Osteoblast (primary cell): Measurements from ENCODE around the gene DPF1. TPM values are rescaled to one million over a fixed set of nuclear protein-coding genes. Genes with fewer than 3 reads are reported as not detected.
A peak's percentile ranks its signal among the peaks of the same experiment; 100 is the strongest.

ENCODE experiments used
- DNase-seq: peaks from one replicate; pipeline ENCODE4 v3.0.0; 2011; ENCODE audit warnings: low spot score, mixed read lengths; ENCODE audit not compliant: insufficient read length; ENCODE audit errors: missing footprints
- H2AFZ ChIP-seq: 2 replicates; pipeline ENCODE4 v1.6.0; 2011; ENCODE audit warnings: mild to moderate bottlenecking, low read length
- H3K27ac ChIP-seq: 2 replicates; pipeline ENCODE4 v1.5.1; 2011; ENCODE audit warnings: mild to moderate bottlenecking, low read depth, low read length, moderate library complexity
- H3K27me3 ChIP-seq: 2 replicates; pipeline ENCODE4 v1.6.0; 2012; ENCODE audit warnings: mild to moderate bottlenecking, control low read depth, inconsistent platforms, low read length, moderate library complexity; ENCODE audit not compliant: insufficient read depth
- H3K36me3 ChIP-seq: 2 replicates; pipeline ENCODE4 v1.5.1; 2011; ENCODE audit warnings: mild to moderate bottlenecking, low read length, control low read depth, moderate library complexity; ENCODE audit not compliant: insufficient read depth
- H3K4me1 ChIP-seq: 2 replicates; pipeline ENCODE4 v1.5.1; 2011; ENCODE audit warnings: mild to moderate bottlenecking, low read length, control low read depth, moderate library complexity; ENCODE audit not compliant: insufficient read depth
- H3K4me2 ChIP-seq: 2 replicates; pipeline ENCODE4 v1.6.0; 2011; ENCODE audit warnings: mild to moderate bottlenecking, low read length; ENCODE audit not compliant: insufficient read depth
- H3K4me3 ChIP-seq: fragments of 200-600 bp; sonication (generic); 3 replicates; pipeline ENCODE4 v1.5.1; 2012; ENCODE audit warnings: mild to moderate bottlenecking, low read length, inconsistent platforms; ENCODE audit not compliant: insufficient read depth
- H3K79me2 ChIP-seq: 2 replicates; pipeline ENCODE4 v1.6.0; 2012; ENCODE audit warnings: mild to moderate bottlenecking, low read length, control low read depth, inconsistent platforms; ENCODE audit not compliant: insufficient read depth
- H3K9me3 ChIP-seq: 2 replicates; pipeline ENCODE4 v1.5.1; 2011; ENCODE audit warnings: low read depth, low read length, control low read depth
- H4K20me1 ChIP-seq: 2 replicates; pipeline ENCODE4 v1.6.0; 2012; ENCODE audit warnings: mild to moderate bottlenecking, low read length, control low read depth; ENCODE audit not compliant: insufficient read depth
- small RNA-seq: library from RNA; depleted of rRNA; stranded (forward); fragments of <200 nt; gene quantifications from one replicate; pipeline ENCODE3, GENCODE V24; 2012
- total RNA-seq: library from RNA; depleted of rRNA; stranded (reverse); fragments of >200 nt; gene quantifications from 2 replicates; pipeline ENCODE4 v1.2.3, GENCODE V29; 2012
- TF ChIP-seq, protein P1 (sequence below): IDR thresholded peaks from 2 replicates; pipeline ENCODE4 v1.5.1; 2011; ENCODE audit warnings: mild to moderate bottlenecking, low read depth, low read length, moderate library complexity; ENCODE audit errors: extremely low read depth

Gene DPF1
- total RNA-seq, 1 donor, result 0.72 TPM

DNA sequence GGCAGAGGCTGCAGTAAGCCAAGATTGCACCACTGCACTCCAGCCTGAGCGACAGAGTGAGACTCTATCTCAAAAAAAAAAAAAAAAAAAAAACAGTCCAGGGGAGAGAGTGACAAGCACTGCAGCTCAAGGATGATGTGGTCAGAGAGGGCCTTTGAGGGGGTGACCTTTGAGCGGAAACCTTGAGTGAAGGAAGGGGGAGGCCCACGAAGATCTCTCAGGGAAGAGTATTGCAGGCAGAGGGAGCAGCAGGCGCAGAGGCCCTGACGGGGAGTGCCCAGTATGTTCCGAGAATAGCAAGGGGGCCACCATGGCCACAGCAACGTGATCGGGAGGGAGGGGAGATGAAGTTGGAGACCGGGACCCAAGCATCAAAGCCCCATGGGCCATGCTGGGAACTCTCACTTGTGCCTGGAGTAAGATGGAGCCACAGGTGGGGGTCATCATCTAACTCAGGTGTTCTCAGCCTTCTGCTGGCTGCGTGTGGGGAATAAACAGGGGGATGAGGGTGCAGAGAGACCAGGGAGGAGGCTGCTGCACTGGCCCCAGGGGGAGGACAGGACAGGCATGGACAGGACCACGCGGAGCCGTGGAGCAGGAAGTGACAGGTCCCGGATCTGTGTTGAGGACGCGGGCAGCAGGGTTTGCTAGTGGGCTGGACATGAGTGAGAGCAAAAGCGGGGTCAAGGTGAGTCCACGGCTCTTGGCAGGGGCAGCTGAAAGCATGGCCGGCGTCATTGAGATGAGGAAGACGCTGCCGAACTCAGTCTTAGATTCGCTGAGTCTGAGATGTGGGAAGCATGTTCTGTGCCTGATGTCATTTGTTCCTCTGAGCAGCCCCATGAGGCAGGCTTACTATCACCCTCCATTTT is 60.4 kb downstream of the DPF1 start:
- TF ChIP-seq, protein P1, sequence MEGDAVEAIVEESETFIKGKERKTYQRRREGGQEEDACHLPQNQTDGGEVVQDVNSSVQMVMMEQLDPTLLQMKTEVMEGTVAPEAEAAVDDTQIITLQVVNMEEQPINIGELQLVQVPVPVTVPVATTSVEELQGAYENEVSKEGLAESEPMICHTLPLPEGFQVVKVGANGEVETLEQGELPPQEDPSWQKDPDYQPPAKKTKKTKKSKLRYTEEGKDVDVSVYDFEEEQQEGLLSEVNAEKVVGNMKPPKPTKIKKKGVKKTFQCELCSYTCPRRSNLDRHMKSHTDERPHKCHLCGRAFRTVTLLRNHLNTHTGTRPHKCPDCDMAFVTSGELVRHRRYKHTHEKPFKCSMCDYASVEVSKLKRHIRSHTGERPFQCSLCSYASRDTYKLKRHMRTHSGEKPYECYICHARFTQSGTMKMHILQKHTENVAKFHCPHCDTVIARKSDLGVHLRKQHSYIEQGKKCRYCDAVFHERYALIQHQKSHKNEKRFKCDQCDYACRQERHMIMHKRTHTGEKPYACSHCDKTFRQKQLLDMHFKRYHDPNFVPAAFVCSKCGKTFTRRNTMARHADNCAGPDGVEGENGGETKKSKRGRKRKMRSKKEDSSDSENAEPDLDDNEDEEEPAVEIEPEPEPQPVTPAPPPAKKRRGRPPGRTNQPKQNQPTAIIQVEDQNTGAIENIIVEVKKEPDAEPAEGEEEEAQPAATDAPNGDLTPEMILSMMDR, result no peak
- Histone ChIP-seq H2AFZ (no peak overlapping the region), H4K20me1 (no peaks in the 10 kb centered on the region), H3K27me3 (no peaks in the 10 kb centered on the region), H3K36me3 (peaks cover 55% of the 10 kb centered on the region), H3K4me1 (no peaks in the 10 kb centered on the region), H3K27ac (no peak overlapping the region), H3K4me2 (no peak overlapping the region), H3K4me3 (no peak overlapping the region), H3K9me3 (peaks cover 6% of the 10 kb centered on the region), H3K79me2 (no peaks in the 10 kb centered on the region)
- DNase-seq, result no peak

- H3K4me2 ChIP-seq, result no peak overlapping the region
- no peak for DNase-seq
- H3K4me3 ChIP-seq, result no peak overlapping the region
- peaks cover 50% of the 10 kb centered on the region for H3K36me3 ChIP-seq
- TF ChIP-seq, protein P1, result no peak
- H3K4me1 ChIP-seq, result no peaks in the 10 kb centered on the region
- no peak overlapping the region for H2AFZ ChIP-seq
- no peaks in the 10 kb centered on the region for H3K27me3 ChIP-seq
- H3K27ac ChIP-seq, result no peak overlapping the region
- no peaks in the 10 kb centered on the region for H4K20me1 ChIP-seq
- peaks cover 6% of the 10 kb centered on the region for H3K9me3 ChIP-seq
- no peaks in the 10 kb centered on the region for H3K79me2 ChIP-seq
Measured at GRCh38 chr19:38162632-38163031, 61.4 kb downstream of the DPF1 start.

GRCh38 chr19:38162094-38162493 is 61.9 kb downstream of the DPF1 start:
- Histone ChIP-seq H3K4me3 (no peak overlapping the region), H2AFZ (no peak overlapping the region), H3K27me3 (no peaks in the 10 kb centered on the region), H4K20me1 (no peaks in the 10 kb centered on the region), H3K9me3 (peaks cover 6% of the 10 kb centered on the region), H3K36me3 (peaks cover 50% of the 10 kb centered on the region), H3K27ac (no peak overlapping the region), H3K79me2 (no peaks in the 10 kb centered on the region), H3K4me1 (no peaks in the 10 kb centered on the region), H3K4me2 (no peak overlapping the region)
- peak; percentile 87 for DNase-seq
- TF ChIP-seq, protein P1, result no peak

Small RNA genes lying within 50 kb of the gene (small RNA-seq; reads per million reads assigned to genes)
- gene RN7SL663P, result not detected

Other genes starting within 250 kb of the DPF1 start
- gene PPP1R14A, start 32.2 kb upstream of the DPF1 start, total RNA-seq, result 0.72 and 1.2 TPM in 2 replicates
- gene SPINT2, start 40.4 kb upstream of the DPF1 start, total RNA-seq, result 1.8 and 2.2 TPM in 2 replicates
- not detected in 2 replicates for gene C19orf33, start 80.0 kb upstream of the DPF1 start, total RNA-seq
- 55.0 and 58.9 TPM in 2 replicates for gene YIF1B, start 91.7 kb upstream of the DPF1 start, total RNA-seq
- gene KCNK6, start 95.6 kb upstream of the DPF1 start, total RNA-seq, result 5.4 and 6.5 TPM in 2 replicates
- gene CATSPERG, start 111.6 kb upstream of the DPF1 start, total RNA-seq, result 1.2 and 2.2 TPM in 2 replicates
- gene PSMD8, start 150.3 kb upstream of the DPF1 start, total RNA-seq, result 285 and 299 TPM in 2 replicates
- 0.29 and 0.36 TPM in 2 replicates for gene GGN, start 163.8 kb upstream of the DPF1 start, total RNA-seq
- gene SPRED3, start 164.5 kb upstream of the DPF1 start, total RNA-seq, result 1.8 and 2.2 TPM in 2 replicates
- 12.1 and 14.1 TPM in 2 replicates for gene FAM98C, start 178.9 kb upstream of the DPF1 start, total RNA-seq
- gene RASGRP4, start 202.0 kb upstream of the DPF1 start, total RNA-seq, result not detected in 2 replicates
- gene RYR1, start 209.5 kb upstream of the DPF1 start, total RNA-seq, result under 0.01 TPM in 2 replicates